ENCODE measurements around the gene DRC7. TPM values are rescaled to one million over a fixed set of nuclear protein-coding genes. Genes with fewer than 3 reads are reported as not detected.

The DRC7 gene
- total RNA-seq, 1 donor from 2014 or later, result not detected

- DNase-seq (ENCODE audit: extremely low read depth, low read depth, low spot score), result no peak
Observed at GRCh38 chr16:57749101-57749692, 54.6 kb downstream of the DRC7 start.

- DNase-seq (ENCODE audit: extremely low read depth, low read depth, low spot score), result no peak
Observed at GRCh38 chr16:57749856-57750452, 55.3 kb downstream of the DRC7 start.

- DNase-seq (ENCODE audit: extremely low read depth, low read depth, low spot score), result no peak
Observed at GRCh38 chr16:57750796-57751538, 56.4 kb downstream of the DRC7 start.

GRCh38 chr16:57751539-57752202 is 57.1 kb downstream of the DRC7 start:
- no peak for DNase-seq (ENCODE audit: extremely low read depth, low read depth, low spot score)

- no peak for DNase-seq (ENCODE audit: extremely low read depth, low read depth, low spot score)
Observed at GRCh38 chr16:57752203-57752580, 57.6 kb downstream of the DRC7 start.

GRCh38 chr16:57752581-57753447 is 58.2 kb downstream of the DRC7 start:
- no peak for DNase-seq (ENCODE audit: extremely low read depth, low read depth, low spot score)

- no peak for DNase-seq (ENCODE audit: extremely low read depth, low read depth, low spot score)
Observed at GRCh38 chr16:57753448-57754353, 59.1 kb downstream of the DRC7 start.

GRCh38 chr16:57754354-57755060 is 59.9 kb downstream of the DRC7 start:
- DNase-seq (ENCODE audit: extremely low read depth, low read depth, low spot score), result no peak

- no peak for DNase-seq (ENCODE audit: extremely low read depth, low read depth, low spot score)
Observed at GRCh38 chr16:57755061-57755684, 60.6 kb downstream of the DRC7 start.

- no peak for DNase-seq (ENCODE audit: extremely low read depth, low read depth, low spot score)
Observed at GRCh38 chr16:57755726-57756423, 61.3 kb downstream of the DRC7 start.

- DNase-seq (ENCODE audit: extremely low read depth, low read depth, low spot score), result no peak
Observed at GRCh38 chr16:57756424-57757325, 62.1 kb downstream of the DRC7 start.

GRCh38 chr16:57757326-57757786 is 62.8 kb downstream of the DRC7 start:
- DNase-seq (ENCODE audit: extremely low read depth, low read depth, low spot score), result no peak

GRCh38 chr16:57757883-57758282 is 63.3 kb downstream of the DRC7 start:
- DNase-seq (ENCODE audit: extremely low read depth, low read depth, low spot score), result no peak

GRCh38 chr16:57758331-57759117 is 63.9 kb downstream of the DRC7 start:
- no peak for DNase-seq (ENCODE audit: extremely low read depth, low read depth, low spot score)

GRCh38 chr16:57759131-57759530 is 64.5 kb downstream of the DRC7 start:
- no peak for DNase-seq (ENCODE audit: extremely low read depth, low read depth, low spot score)

Measured in glomerular endothelial cell (primary cell).